GM04504 (cell line): ENCODE results near the gene DHH.

Source experiments
- DNase-seq: peaks from one replicate; pipeline ENCODE4 v3.0.0-alpha.2; 2012; ENCODE audit warnings: low read depth

Gene DHH

GRCh38 chr12:49050507-49051372 is 43.9 kb downstream of the DHH start:
- DNase-seq = no peak

GRCh38 chr12:49049566-49050224 is 44.9 kb downstream of the DHH start:
- no peak for DNase-seq

GRCh38 chr12:49048953-49049352 is 45.6 kb downstream of the DHH start:
- DNase-seq = no peak

GRCh38 chr12:49046129-49046895 is 48.3 kb downstream of the DHH start:
- no peak for DNase-seq

- DNase-seq = no peak
Observed at GRCh38 chr12:49044660-49045059, 49.9 kb downstream of the DHH start.

- no peak for DNase-seq
Observed at GRCh38 chr12:49043856-49044258, 50.7 kb downstream of the DHH start.

GRCh38 chr12:49043241-49043640 is 51.4 kb downstream of the DHH start:
- no peak for DNase-seq

- no peak for DNase-seq
Observed at GRCh38 chr12:49041881-49042484, 52.6 kb downstream of the DHH start.

- DNase-seq = no peak
Observed at GRCh38 chr12:49041036-49041880, 53.3 kb downstream of the DHH start.

- DNase-seq = no peak
Observed at GRCh38 chr12:49040364-49040855, 54.2 kb downstream of the DHH start.

GRCh38 chr12:49039421-49040363 is 54.9 kb downstream of the DHH start:
- no peak for DNase-seq

GRCh38 chr12:49038291-49038955 is 56.2 kb downstream of the DHH start:
- DNase-seq = no peak

GRCh38 chr12:49037947-49038237 is 56.7 kb downstream of the DHH start:
- no peak for DNase-seq

- no peak for DNase-seq
Observed at GRCh38 chr12:49037111-49037946, 57.3 kb downstream of the DHH start.
